HL-60 (cell line): ENCODE results near the gene GNAL.

Experiments used
- CTCF ChIP-seq: IDR thresholded peaks from one replicate; pipeline ENCODE4 v1.5.1; 2011; ENCODE audit warnings: low read length, control low read depth, inconsistent platforms; ENCODE audit not compliant: insufficient read depth
- GABPA ChIP-seq: IDR thresholded peaks from 2 replicates; pipeline ENCODE4 v1.6.1; 2012; ENCODE audit warnings: low read depth
- POLR2AphosphoS5 ChIP-seq: IDR thresholded peaks from 2 replicates; pipeline ENCODE4 v1.6.1; 2012; ENCODE audit warnings: low read depth
- REST ChIP-seq: IDR thresholded peaks from 2 replicates; pipeline ENCODE4 v1.6.1; 2012; ENCODE audit warnings: low read depth; ENCODE audit not compliant: insufficient replicate concordance
- SPI1 ChIP-seq: IDR thresholded peaks from 2 replicates; pipeline ENCODE4 v1.6.1; 2012; ENCODE audit warnings: low read depth, mild to moderate bottlenecking, borderline replicate concordance

DNA sequence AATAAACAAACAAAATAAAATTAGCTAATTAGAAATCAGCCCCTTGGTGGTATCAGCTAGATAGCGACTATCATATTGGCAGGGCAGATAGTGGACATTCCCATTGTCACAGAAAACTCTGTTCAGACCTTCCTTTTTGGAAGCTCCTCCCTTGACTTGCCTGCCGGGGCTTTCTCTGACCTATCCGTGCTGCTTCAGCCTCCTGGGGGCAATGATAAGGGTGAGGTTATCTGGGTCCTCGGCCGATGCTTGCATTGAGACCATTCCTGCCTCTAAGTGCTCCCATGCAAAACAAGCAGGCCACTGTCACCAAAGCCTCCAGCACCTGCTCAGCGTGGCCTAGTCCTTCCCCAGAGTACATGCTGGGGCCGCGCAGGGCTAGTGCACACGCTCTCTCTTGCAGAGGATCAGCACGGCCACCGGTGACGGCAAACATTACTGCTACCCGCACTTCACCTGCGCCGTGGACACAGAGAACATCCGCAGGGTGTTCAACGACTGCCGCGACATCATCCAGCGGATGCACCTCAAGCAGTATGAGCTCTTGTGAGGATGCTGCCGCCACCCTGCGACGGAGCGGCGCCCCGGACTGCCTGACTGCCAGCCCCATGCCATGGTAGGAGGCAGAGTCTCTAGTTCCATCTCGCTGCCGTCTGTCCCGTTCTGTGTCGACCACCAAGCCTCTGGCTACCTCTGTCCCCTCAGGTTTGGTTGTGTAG, 191.7 kb downstream of the GNAL start:
- TF ChIP-seq CTCF, result no peak
- no peak for TF ChIP-seq REST
- TF ChIP-seq POLR2AphosphoS5, result no peak
- no peak for TF ChIP-seq GABPA
- TF ChIP-seq SPI1, result no peak
